SIG-M5 treated with dmso at 0.1 percent for 504 hours (cell line): ENCODE data around the gene P2RY6.
"Not testable (repeated sequence)": the region's sequence is repeated elsewhere in the genome, so short reads cannot be mapped to it uniquely, and the experiment has no call there.

Experiments
- DNase-seq: peaks from one replicate; lab custom pipeline; 2025; ENCODE audit not compliant: unreplicated experiment; lab: John Stamatoyannopoulos, UW

P2RY6 gene

GRCh38 chr11:73271936-73272679 is at the start of gene P2RY6:
Gene P2RY6 (plus strand): TSS chr11:73272338. CDS start chr11:73296519, 24,181 bp downstream.
- peak; percentile 99 for DNase-seq

DNA sequence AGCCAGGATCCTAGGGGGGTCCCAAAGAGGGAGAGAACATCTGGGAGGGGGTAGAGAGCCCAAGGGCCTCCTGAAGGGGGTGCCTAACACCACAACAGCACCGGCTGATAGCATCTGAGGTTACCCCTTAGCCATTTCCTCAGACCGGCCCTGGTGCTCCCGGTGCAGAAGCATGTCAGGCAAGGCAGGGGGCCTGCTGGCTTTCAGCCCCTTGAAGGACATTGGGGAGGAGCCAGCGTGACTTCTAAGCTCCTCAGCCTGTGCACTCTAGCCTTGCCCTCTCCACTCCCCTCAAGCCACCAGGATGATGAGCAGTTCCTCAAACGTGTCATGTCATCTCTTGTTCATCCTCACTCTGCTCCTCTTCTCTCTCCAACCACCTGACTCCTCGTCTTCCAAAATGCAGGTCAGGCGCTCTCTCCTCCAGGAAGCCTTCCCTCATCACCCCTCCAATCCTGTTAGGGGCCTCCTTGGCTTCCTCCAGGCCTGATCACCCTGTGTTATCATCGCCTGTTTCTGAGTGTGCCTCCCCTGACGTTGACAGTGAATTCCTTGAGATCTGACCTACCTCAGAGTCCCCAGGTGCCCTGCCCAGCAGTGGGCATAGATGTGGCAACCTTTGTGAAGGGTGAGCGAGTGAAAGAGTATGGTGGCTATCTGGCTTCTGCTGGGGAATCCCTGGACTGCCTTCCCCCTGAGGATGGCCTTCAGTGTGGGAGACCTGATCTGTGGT is 48.0 kb upstream of the P2RY6 start:
- DNase-seq, result no peak

GRCh38 chr11:73225001-73225686 is 47.0 kb upstream of the P2RY6 start:
- no peak for DNase-seq

GRCh38 chr11:73225851-73226250 is 46.3 kb upstream of the P2RY6 start:
- no peak for DNase-seq

DNA sequence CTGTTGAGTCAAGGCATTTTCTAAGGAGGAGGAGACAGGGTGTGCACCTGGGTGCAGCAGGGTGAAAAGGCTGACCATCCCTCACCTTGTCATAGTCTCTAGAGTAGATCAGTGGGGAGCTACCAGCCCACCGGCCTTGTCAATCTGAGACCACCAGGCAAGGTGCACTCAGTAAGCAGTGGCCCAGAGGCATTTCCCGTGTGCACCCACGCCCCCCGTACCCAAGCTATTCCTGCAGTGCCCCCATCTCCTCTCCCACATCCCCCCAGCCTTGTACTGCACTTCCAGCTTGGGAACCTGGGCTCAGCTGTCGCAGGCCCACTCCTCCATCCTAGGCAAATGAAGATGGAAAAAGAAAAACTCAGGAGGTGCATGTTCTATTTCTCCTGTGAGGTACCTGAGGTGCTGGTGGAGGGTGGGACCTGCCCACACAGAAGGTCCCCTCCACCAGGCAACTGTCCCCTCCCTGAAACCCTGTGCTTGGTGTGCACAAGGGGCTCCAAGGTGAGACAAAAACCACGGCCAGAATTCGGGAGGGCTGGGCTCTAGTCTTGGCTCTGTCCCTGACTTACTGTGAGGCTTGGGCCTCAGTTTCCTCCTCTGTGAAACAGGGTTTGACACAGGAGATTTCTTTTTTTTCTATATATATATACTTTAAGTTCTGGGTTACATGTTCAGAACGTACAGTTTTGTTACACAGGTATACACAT is 45.7 kb upstream of the P2RY6 start:
- no peak for DNase-seq

DNA sequence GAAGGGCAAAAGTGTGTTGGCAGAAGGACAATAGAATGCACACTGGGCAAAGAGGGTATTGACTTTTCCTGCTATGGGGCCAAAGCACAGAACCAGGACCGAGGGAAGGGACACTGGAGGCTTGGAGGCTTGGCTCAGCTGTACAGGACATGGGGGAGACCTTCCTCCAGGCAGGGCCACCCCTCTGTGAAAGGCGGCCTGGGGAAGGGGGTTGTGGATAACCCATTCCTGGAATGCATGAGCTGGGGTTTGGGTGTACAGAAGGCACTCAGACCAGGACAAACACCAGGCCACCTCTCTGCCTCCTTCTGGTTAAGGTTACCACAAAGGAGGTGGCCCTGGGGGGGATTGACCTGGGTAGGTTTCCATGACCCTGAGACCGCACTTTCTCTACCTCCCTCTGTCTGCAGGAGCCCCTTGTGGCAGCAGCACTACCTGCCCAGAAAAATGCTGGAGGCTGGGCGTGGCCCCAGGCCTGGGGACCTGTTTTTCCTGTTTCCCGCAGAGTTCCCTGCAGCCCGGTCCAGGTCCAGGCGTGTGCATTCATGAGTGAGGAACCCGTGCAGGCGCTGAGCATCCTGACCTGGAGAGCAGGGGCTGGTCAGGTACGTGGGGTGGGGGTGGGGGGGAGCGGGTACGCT is 44.4 kb upstream of the P2RY6 start:
- DNase-seq, result peak; percentile 57

GRCh38 chr11:73228268-73229134 is 43.6 kb upstream of the P2RY6 start:
- no peak for DNase-seq

DNA sequence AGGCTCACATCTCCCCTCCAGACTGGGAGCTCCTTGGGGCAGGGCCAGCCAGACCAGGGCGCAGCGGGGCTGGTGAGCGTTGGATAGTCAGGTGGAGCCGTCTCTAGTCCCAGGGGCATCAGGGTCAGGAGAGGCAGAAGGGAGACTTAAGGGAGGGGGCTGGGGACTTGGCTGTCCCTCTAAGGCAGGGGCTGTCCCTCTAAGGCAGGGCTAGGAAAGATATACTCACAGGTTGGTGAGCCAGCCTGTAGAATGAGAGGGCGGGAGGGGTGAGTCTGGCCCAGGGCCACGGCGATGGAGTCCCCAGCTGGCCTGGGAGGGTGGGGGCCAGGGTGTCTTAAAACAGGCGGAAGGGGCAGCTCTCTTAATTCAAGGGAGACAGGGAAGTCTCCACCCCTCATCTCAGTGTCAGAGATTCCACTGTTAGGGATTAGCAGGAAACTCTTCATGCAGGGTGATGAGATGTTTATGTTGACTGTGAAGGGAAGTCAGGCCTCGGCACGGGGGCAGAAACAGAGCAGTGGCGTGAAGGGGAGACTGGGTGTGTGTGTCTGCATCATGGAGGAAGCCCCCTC is 42.7 kb upstream of the P2RY6 start:
- no peak for DNase-seq

- no peak for DNase-seq
These were observed 42.0 kb upstream of the P2RY6 start for GRCh38 chr11:73229896-73230875.

GRCh38 chr11:73230931-73231330 is 41.2 kb upstream of the P2RY6 start:
- no peak for DNase-seq

DNA sequence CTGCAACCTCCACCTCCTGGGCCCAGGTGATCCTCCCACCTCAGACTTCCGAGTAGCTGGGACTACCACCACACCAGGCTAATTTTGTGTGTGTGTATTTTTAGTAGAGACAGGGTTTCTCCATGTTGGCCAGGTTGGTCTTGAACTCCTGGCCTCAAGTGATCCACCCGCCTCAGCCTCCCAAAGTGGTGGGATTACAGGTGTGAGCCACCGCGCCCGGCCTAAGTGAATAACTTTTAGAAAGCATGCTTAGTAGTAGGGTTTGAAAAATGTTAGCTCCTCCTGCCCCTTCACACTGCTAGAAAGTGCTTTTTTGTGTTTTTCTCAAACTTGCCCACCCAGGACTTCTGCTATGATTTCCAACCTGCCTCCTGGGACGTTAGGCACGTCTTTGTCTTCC is 39.7 kb upstream of the P2RY6 start:
- not testable (repeated sequence) for DNase-seq

- DNase-seq, result no peak
These were observed 38.9 kb upstream of the P2RY6 start for GRCh38 chr11:73233211-73233610.

DNA sequence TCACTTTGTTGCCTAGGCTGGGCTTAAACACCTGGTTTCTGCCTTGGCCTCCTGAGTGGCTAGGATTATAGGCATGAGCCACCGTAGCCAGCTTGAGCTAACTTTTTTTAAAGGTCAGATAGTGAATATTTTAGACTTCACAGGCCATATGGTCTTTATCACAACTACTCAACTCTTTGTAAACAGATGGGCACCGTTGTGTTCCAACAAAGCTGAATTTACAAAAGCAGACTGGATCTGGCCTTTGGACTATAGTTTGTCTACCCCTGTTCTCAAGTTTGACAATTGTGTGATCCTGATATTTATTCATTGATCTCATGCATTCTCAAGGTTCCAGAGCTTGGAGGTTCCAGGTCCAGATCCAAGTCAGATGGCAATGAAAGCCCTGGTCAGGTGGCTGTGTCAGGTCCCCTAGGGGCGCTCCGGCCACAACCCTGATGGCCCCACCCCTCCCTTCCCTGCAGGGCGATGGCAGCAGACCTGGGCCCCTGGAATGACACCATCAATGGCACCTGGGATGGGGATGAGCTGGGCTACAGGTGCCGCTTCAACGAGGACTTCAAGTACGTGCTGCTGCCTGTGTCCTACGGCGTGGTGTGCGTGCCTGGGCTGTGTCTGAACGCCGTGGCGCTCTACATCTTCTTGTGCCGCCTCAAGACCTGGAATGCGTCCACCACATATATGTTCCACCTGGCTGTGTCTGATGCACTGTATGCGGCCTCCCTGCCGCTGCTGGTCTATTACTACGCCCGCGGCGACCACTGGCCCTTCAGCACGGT is 38.3 kb upstream of the P2RY6 start:
- no peak for DNase-seq

GRCh38 chr11:73234471-73235181 is 37.5 kb upstream of the P2RY6 start:
- no peak for DNase-seq

DNA sequence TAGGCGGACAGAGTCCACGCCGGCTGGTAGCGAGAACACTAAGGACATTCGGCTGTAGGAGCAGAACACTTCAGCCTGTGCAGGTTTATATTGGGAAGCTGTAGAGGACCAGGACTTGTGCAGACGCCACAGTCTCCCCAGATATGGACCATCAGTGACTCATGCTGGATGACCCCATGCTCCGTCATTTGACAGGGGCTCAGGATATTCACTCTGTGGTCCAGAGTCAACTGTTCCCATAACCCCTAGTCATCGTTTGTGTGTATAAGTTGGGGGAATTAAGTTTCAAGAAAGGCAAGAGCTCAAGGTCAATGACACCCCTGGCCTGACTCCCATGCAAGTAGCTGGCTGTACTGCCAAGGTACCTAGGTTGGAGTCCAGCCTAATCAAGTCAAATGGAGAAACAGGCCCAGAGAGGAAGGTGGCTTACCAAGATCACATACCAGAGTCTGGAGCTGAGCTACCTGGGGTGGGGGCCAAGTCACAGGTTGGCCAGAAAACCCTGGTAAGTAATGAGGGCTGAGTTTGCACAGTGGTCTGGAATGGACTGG is 36.8 kb upstream of the P2RY6 start:
- DNase-seq, result no peak

- no peak for DNase-seq
These were observed 35.9 kb upstream of the P2RY6 start for GRCh38 chr11:73236205-73236765.
